GM12874 (cell line): ENCODE measurements around the gene PITX2.

Experiments used
- CTCF ChIP-seq: IDR thresholded peaks from 2 replicates; pipeline ENCODE4 v1.5.1; 2011; ENCODE audit warnings: low read depth, mild to moderate bottlenecking, control low read depth, low read length, moderate library complexity; ENCODE audit not compliant: insufficient read depth

Gene PITX2

GRCh38 chr4:110620691-110621327 lies 2.1 kb downstream of the PITX2 start:
- no peak for TF ChIP-seq CTCF

GRCh38 chr4:110620322-110620690 lies 2.6 kb downstream of the PITX2 start:
- no peak for TF ChIP-seq CTCF

- no peak for TF ChIP-seq CTCF
Measured at GRCh38 chr4:110619463-110620247, 3.2 kb downstream of the PITX2 start.

- no peak for TF ChIP-seq CTCF
Measured at GRCh38 chr4:110618581-110619462, 4.1 kb downstream of the PITX2 start.

GRCh38 chr4:110617646-110618580 lies 5.0 kb downstream of the PITX2 start:
- no peak for TF ChIP-seq CTCF

- no peak for TF ChIP-seq CTCF
Measured at GRCh38 chr4:110617075-110617640, 5.7 kb downstream of the PITX2 start.
